Naive thymus-derived CD4-positive, alpha-beta T cell (primary cell): ENCODE results near the gene ZNF541. TPM values are rescaled to one million over a fixed set of nuclear protein-coding genes. Genes with fewer than 3 reads are reported as not detected.
A peak's percentile ranks its signal among the peaks of the same experiment; 100 is the strongest.

ENCODE experiments used
- ATAC-seq: fragments of 150-1000 bp; cut with Tn5 transposase; 2 replicates; pipeline ENCODE4 v1.10.0; 2021; ENCODE audit warnings: mild to moderate bottlenecking, moderate library complexity
- CTCF ChIA-PET: fragments of 350-600 bp; sonication (Branson Sonifier 250); formaldehyde crosslinking; loops from one replicate; lab custom pipeline; 2021; ENCODE audit warnings: antibody characterized with exemption; lab: Charles Lee
- POLR2A ChIA-PET: fragments of 350-600 bp; sonication (Branson Sonifier 250); formaldehyde crosslinking; loops from one replicate; lab custom pipeline; 2021; ENCODE audit warnings: antibody characterized with exemption, inconsistent platforms; lab: Charles Lee
- DNase-seq, 9 donors: peaks; one replicate each; pipeline versions ENCODE4 v3.0.0 to v3.0.0-alpha.2; 2020 to 2022; ENCODE audit warnings: mixed read lengths in 1 of 9
- H3K27ac ChIP-seq: one replicate; pipeline ENCODE4 v1.7.0; 2013; ENCODE audit warnings: mild to moderate bottlenecking, low read depth, low read length, moderate library complexity
- H3K27me3 ChIP-seq, 2 donors: one replicate each; pipeline ENCODE4 v1.7.0; 2013; ENCODE audit warnings: low read length in 2 of 2, mild to moderate bottlenecking in 2 of 2, moderate library complexity in 2 of 2; ENCODE audit not compliant: control insufficient read depth in 2 of 2, insufficient read depth in 2 of 2
- H3K36me3 ChIP-seq, 3 experiments: 1 replicate in 2 of 3; 2 replicates in 1 of 3; pipeline ENCODE4 v1.7.0; 2013; ENCODE audit warnings: low read length in 3 of 3, mild to moderate bottlenecking in 3 of 3, moderate library complexity in 1 of 3; ENCODE audit not compliant: insufficient read depth in 3 of 3, control insufficient read depth in 2 of 3
- H3K4me1 ChIP-seq, 2 donors: one replicate each; pipeline ENCODE4 v1.7.0; 2013; ENCODE audit warnings: low read length in 2 of 2, mild to moderate bottlenecking in 2 of 2, moderate library complexity in 1 of 2; ENCODE audit not compliant: control insufficient read depth in 2 of 2, insufficient read depth in 2 of 2
- H3K4me3 ChIP-seq: 2 replicates; pipeline ENCODE4 v1.7.0; 2013; ENCODE audit warnings: mild to moderate bottlenecking, low read length
- H3K9me3 ChIP-seq, 3 experiments: 1 replicate in 2 of 3; 2 replicates in 1 of 3; pipeline ENCODE4 v1.7.0; 2013; ENCODE audit warnings: low read length in 3 of 3; ENCODE audit not compliant: control insufficient read depth in 2 of 3
- H3K27ac Mint-ChIP-seq, 9 donors: one replicate each; pipeline ENCODE4 v1.8.0; 2020 to 2022; ENCODE audit warnings: mixed read lengths in 9 of 9, mild to moderate bottlenecking in 8 of 9, moderate library complexity in 5 of 9, inconsistent platforms in 2 of 9
- H3K27me3 Mint-ChIP-seq, 5 donors: one replicate each; pipeline ENCODE4 v1.8.0; 2021 to 2022; ENCODE audit warnings: mixed read lengths in 5 of 5, mild to moderate bottlenecking in 1 of 5
- H3K36me3 Mint-ChIP-seq, 5 donors: one replicate each; pipeline ENCODE4 v1.8.0; 2020 to 2022; ENCODE audit warnings: mixed read lengths in 5 of 5, mild to moderate bottlenecking in 3 of 5, inconsistent platforms in 1 of 5
- H3K4me1 Mint-ChIP-seq, 7 donors: one replicate each; pipeline ENCODE4 v1.8.0; 2020 to 2022; ENCODE audit warnings: mixed read lengths in 7 of 7, mild to moderate bottlenecking in 3 of 7, inconsistent platforms in 1 of 7
- H3K4me3 Mint-ChIP-seq, 10 donors: one replicate each; pipeline ENCODE4 v1.8.0; 2020 to 2022; ENCODE audit warnings: mild to moderate bottlenecking in 10 of 10, mixed read lengths in 10 of 10, moderate library complexity in 6 of 10, inconsistent platforms in 2 of 10
- H3K9me3 Mint-ChIP-seq, 11 donors: one replicate each; pipeline ENCODE4 v1.8.0; 2020 to 2022; ENCODE audit warnings: mixed read lengths in 11 of 11, mild to moderate bottlenecking in 4 of 11, inconsistent platforms in 1 of 11, moderate library complexity in 1 of 11
- intact Hi-C, 2 donors: fragments of 100-400 bp; cut with micrococcal nuclease; formaldehyde crosslinking; loops; one replicate each; pipeline ENCODE4 v1.15.1; 2023
- polyA plus RNA-seq, 2 donors: library from polyadenylated mRNA; unstranded; fragments of 300-500 nt; fragmentation: Illumina TruSeq; gene quantifications; one replicate each; pipeline ENCODE4 v1.2.3, GENCODE V29; 2021
- total RNA-seq, 6 experiments: library from RNA in 5 of 6; stranded (reverse) in 5 of 6; gene quantifications; 1 replicate in 5 of 6; 2 replicates in 1 of 6; pipeline ENCODE4 v1.2.3 and lab custom pipeline; 2021 to 2026

The ZNF541 gene
- total and polyA plus RNA-seq, 7 experiments from 2014 or later: 0.36 to 1.5 (median 0.93) TPM; not detected in 1

- Mint-ChIP-seq H3K9me3 (peaks cover 0 to under 1% (median 0%) of the 10 kb centered on the region in 11 donors), H3K27me3 (peaks cover 0 to 33% (median 0%) of the 10 kb centered on the region in 5 donors), H3K4me3 (peak overlapping the region; percentile 34 to 74 (median 54)), H3K4me1 (peaks cover 18 to 49% (median 35%) of the 10 kb centered on the region in 7 donors), H3K27ac (peak overlapping the region in 5 of 9 donors; percentile 36 to 88 (median 56)), H3K36me3 (peaks cover 0 to 7% (median 0%) of the 10 kb centered on the region in 5 donors)
- ATAC-seq (no peak), DNase-seq (no peak)
- CTCF ChIA-PET: no interaction called here
- H3K4me1 ChIP-seq: peaks cover 7 to 9% of the 10 kb centered on the region in 2 donors
- H3K4me3 ChIP-seq: no peak overlapping the region
- no peaks in the 10 kb centered on the region for H3K36me3 ChIP-seq
- no peaks in the 10 kb centered on the region for H3K9me3 ChIP-seq
- no peaks in the 10 kb centered on the region for H3K27me3 ChIP-seq
- H3K27ac ChIP-seq: peak overlapping the region; percentile 51
- intact Hi-C loops: loop anchor here (1.0 to 2.0 kb wide), 4 partner anchors 28 to 58 kb away; partner anchors contain the start of gene NAPA (in 2 of the 2)
- POLR2A ChIA-PET: interaction anchor here (0.7 to 1.1 kb wide), 2 partner anchors 9 to 28 kb away, joined by 3 read pairs; no protein-coding TSS in a partner anchor
Measured at GRCh38 chr19:47572635-47573034, 313 bp downstream of the ZNF541 start.

- ChIA-PET CTCF (interaction anchor here (0.8 kb wide), 1 partner anchor 463 kb away, joined by 3 read pairs; no protein-coding TSS in a partner anchor), POLR2A (no interaction called here)
- Mint-ChIP-seq H3K27me3 (peaks cover 0 to 32% (median 0%) of the 10 kb centered on the region in 5 donors), H3K27ac (no peak overlapping the region), H3K9me3 (peaks cover 0 to 2% (median 0%) of the 10 kb centered on the region in 11 donors), H3K36me3 (peaks cover 0 to 7% (median 0%) of the 10 kb centered on the region in 5 donors), H3K4me3 (no peak overlapping the region), H3K4me1 (peaks cover 6 to 20% (median 14%) of the 10 kb centered on the region in 7 donors)
- Histone ChIP-seq H3K36me3 (no peaks in the 10 kb centered on the region), H3K27ac (no peak overlapping the region), H3K4me1 (peaks cover 0 to 5% of the 10 kb centered on the region in 2 donors), H3K27me3 (no peaks in the 10 kb centered on the region), H3K4me3 (no peak overlapping the region), H3K9me3 (no peaks in the 10 kb centered on the region)
- intact Hi-C loops: no loop called here
- ATAC-seq (no peak), DNase-seq (no peak)
Measured at GRCh38 chr19:47569331-47569730, 3.6 kb downstream of the ZNF541 start.

- Histone ChIP-seq H3K36me3 (no peaks in the 10 kb centered on the region), H3K27me3 (no peaks in the 10 kb centered on the region), H3K27ac (no peak overlapping the region), H3K4me3 (no peak overlapping the region), H3K4me1 (no peaks in the 10 kb centered on the region), H3K9me3 (no peaks in the 10 kb centered on the region)
- ChIA-PET POLR2A (no interaction called here), CTCF (no interaction called here)
- no peak overlapping the region for H3K4me3 Mint-ChIP-seq
- peak overlapping the region in 1 of 9 donors; percentile 7 for H3K27ac Mint-ChIP-seq
- ATAC-seq: no peak
- peaks cover 0 to 4% (median 0%) of the 10 kb centered on the region in 7 donors for H3K4me1 Mint-ChIP-seq
- DNase-seq: no peak
- peaks cover 0 to 19% (median 0%) of the 10 kb centered on the region in 5 donors for H3K27me3 Mint-ChIP-seq
- intact Hi-C loops: no loop called here
- no peaks in the 10 kb centered on the region for H3K36me3 Mint-ChIP-seq
- peaks cover 0 to 2% (median 0%) of the 10 kb centered on the region in 11 donors for H3K9me3 Mint-ChIP-seq
Measured at GRCh38 chr19:47564081-47564480, 8.9 kb downstream of the ZNF541 start.

GRCh38 chr19:47561440-47562057 is 11.4 kb downstream of the ZNF541 start:
- H3K9me3 Mint-ChIP-seq: peaks cover 0 to 2% (median 0%) of the 10 kb centered on the region in 11 donors
- H3K27me3 ChIP-seq: no peaks in the 10 kb centered on the region
- no peak overlapping the region for H3K27ac ChIP-seq
- no peak for ATAC-seq
- H3K36me3 ChIP-seq: no peaks in the 10 kb centered on the region
- peaks cover 0 to 14% (median 0%) of the 10 kb centered on the region in 5 donors for H3K27me3 Mint-ChIP-seq
- no peak overlapping the region for H3K4me3 ChIP-seq
- no peak for DNase-seq
- no peaks in the 10 kb centered on the region for H3K4me1 ChIP-seq
- peaks cover 0 to 4% (median 0%) of the 10 kb centered on the region in 7 donors for H3K4me1 Mint-ChIP-seq
- no peak overlapping the region for H3K27ac Mint-ChIP-seq
- no peak overlapping the region for H3K4me3 Mint-ChIP-seq
- no peaks in the 10 kb centered on the region for H3K9me3 ChIP-seq
- intact Hi-C loops: no loop called here
- H3K36me3 Mint-ChIP-seq: no peaks in the 10 kb centered on the region
- CTCF ChIA-PET: interaction anchor here (0.6 kb wide), 1 partner anchor 281 kb away, joined by 4 read pairs; no protein-coding TSS in a partner anchor
- POLR2A ChIA-PET: interaction anchor here (1.6 kb wide), 1 partner anchor 49 kb away, joined by 4 read pairs; no protein-coding TSS in a partner anchor

GRCh38 chr19:47560999-47561398 is 11.9 kb downstream of the ZNF541 start:
- no peaks in the 10 kb centered on the region for H3K27me3 ChIP-seq
- H3K9me3 Mint-ChIP-seq: peaks cover 0 to 2% (median 0%) of the 10 kb centered on the region in 11 donors
- POLR2A ChIA-PET: interaction anchor here (1.4 to 1.6 kb wide), 2 partner anchors 40 to 50 kb away, joined by 3 to 4 read pairs; no protein-coding TSS in a partner anchor
- H3K27ac Mint-ChIP-seq: no peak overlapping the region
- ATAC-seq (no peak), DNase-seq (no peak)
- no peak overlapping the region for H3K27ac ChIP-seq
- CTCF ChIA-PET: interaction anchor here (0.6 kb wide), 1 partner anchor 281 kb away, joined by 4 read pairs; no protein-coding TSS in a partner anchor
- H3K36me3 Mint-ChIP-seq: no peaks in the 10 kb centered on the region
- no peaks in the 10 kb centered on the region for H3K36me3 ChIP-seq
- peaks cover 0 to 4% (median 0%) of the 10 kb centered on the region in 7 donors for H3K4me1 Mint-ChIP-seq
- intact Hi-C loops: no loop called here
- H3K9me3 ChIP-seq: no peaks in the 10 kb centered on the region
- no peaks in the 10 kb centered on the region for H3K4me1 ChIP-seq
- H3K27me3 Mint-ChIP-seq: peaks cover 0 to 14% (median 0%) of the 10 kb centered on the region in 5 donors
- H3K4me3 ChIP-seq: no peak overlapping the region
- H3K4me3 Mint-ChIP-seq: no peak overlapping the region

GRCh38 chr19:47550129-47550528 is 22.8 kb downstream of the ZNF541 start:
- Mint-ChIP-seq H3K9me3 (no peaks in the 10 kb centered on the region), H3K36me3 (no peaks in the 10 kb centered on the region), H3K4me3 (no peak overlapping the region), H3K27ac (peak overlapping the region in 2 of 9 donors; percentile 23 to 67), H3K27me3 (peaks cover 0 to 16% (median 0%) of the 10 kb centered on the region in 5 donors), H3K4me1 (peaks cover 0 to 5% (median 0%) of the 10 kb centered on the region in 7 donors)
- intact Hi-C loops: no loop called here
- H3K4me1 ChIP-seq: no peaks in the 10 kb centered on the region
- H3K36me3 ChIP-seq: no peaks in the 10 kb centered on the region
- DNase-seq (no peak), ATAC-seq (no peak)
- POLR2A ChIA-PET: interaction anchor here (1.1 kb wide), 1 partner anchor 16 kb away, joined by 4 read pairs; no protein-coding TSS in a partner anchor
- no peak overlapping the region for H3K27ac ChIP-seq
- no peaks in the 10 kb centered on the region for H3K27me3 ChIP-seq
- no peak overlapping the region for H3K4me3 ChIP-seq
- CTCF ChIA-PET: no interaction called here
- no peaks in the 10 kb centered on the region for H3K9me3 ChIP-seq
